Cortex of kidney (tissue), 1 donor: Measurements from ENCODE around the gene APC2.

Experiments
- DNase-seq: peaks from one replicate; lab custom pipeline; 2025; lab: John Stamatoyannopoulos, UW

Gene APC2

GRCh38 chr19:1449467-1450442 is at the start of gene APC2:
APC2 (plus strand) TSS chr19:1450121; CDS start chr19:1453002, 2,881 bp downstream.
- no peak for DNase-seq

DNA sequence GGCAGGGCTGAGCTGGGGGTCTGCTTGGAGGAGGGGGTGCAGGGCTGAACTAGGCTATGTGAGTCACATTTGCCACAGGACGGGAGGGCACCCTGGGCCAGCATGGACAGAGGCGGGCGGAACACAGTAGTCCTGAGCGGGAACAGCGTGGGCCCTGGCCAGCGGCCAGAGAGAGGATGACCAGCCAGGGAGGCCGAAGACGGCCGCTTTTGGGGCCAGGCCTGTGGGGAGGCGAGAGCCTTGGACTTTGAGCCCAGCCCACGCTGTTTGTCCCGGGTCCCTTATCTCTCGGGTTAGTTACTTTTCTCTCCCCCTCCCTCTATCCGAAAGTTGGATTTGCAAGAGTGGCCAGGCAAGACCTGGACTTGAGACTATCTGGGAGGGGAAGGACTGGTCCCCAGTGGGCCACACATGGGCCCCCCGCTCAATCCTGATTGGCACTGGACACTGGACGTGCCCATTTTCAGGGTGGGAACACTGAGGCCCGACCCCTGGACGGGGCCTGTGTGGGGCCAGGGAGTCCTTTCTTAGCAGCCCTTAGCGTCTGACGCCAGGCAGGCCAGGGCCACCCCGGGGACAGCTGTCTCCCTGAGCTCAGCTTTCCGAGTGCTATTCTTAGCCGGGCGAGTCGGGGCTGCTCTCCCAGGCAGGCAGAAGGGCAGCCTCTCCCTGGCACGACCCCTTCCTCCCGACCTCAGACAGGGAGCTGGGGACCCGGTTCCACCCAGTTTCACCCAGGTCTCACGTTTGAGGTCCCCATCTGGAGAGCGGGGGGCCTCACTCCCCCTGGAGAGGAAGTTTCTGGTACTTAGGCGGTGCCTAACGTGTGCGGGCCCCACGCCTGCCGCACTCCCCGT is 49.4 kb upstream of the APC2 start:
- no peak for DNase-seq

DNA sequence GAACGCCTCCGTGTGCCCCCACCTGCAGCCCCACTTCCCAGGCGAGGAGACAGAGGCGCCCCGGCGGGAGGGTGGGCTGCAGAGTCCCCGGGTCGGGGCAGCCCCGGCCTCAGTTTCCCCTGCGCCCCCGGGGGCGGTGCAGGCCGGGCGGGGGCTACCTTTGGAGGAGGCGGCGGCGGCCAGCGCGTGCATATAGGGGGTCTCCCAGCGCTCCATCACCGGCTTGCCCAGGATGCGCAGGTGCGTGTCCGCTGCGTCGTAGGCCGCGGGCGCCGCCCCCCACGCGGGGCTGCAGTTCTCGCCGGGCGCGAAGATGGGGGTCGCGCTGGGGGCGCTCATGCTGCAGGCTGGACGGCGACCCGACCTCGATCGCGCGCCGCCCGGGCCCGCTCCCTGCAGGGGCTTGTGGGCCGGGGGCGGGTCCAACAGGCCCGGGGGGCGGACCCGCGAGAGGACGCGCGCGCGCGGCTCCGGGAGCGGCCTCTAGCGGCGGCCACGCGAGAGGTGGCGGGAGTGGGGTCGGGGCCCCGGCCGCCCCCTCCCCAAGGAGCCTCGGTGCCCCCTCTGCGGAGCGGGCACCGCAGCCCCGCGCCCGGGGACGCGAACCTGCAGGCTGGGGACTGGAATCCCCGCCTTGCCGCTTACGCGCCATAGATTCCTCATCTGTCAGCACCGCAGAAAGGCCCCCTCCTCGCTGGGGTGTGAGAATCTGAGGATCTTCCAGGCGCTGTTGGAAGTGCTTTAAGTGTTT is 48.6 kb upstream of the APC2 start, which contains the start of gene GAMT:
GAMT (minus strand) TSS at position 405 of the 751 bp plus-strand sequence; CDS start at position 339, 66 bp downstream.
- DNase-seq = no peak

DNA sequence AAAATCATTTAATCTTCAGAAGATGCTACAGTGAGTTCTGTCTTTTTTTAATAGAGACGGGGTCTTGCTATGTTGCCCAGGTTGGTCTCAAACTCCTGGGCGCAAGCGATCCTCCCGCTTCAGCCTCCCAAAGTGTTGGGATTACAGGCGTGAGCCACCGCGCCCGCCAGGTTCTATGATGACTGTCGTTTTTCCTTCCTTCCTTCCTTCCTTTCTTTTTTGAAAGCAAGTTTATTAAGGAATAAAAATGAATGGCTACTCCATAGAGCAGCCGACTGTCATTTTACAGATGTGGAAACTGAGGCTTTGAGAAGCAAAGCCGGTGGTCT is 48.1 kb upstream of the APC2 start:
- no peak for DNase-seq

DNA sequence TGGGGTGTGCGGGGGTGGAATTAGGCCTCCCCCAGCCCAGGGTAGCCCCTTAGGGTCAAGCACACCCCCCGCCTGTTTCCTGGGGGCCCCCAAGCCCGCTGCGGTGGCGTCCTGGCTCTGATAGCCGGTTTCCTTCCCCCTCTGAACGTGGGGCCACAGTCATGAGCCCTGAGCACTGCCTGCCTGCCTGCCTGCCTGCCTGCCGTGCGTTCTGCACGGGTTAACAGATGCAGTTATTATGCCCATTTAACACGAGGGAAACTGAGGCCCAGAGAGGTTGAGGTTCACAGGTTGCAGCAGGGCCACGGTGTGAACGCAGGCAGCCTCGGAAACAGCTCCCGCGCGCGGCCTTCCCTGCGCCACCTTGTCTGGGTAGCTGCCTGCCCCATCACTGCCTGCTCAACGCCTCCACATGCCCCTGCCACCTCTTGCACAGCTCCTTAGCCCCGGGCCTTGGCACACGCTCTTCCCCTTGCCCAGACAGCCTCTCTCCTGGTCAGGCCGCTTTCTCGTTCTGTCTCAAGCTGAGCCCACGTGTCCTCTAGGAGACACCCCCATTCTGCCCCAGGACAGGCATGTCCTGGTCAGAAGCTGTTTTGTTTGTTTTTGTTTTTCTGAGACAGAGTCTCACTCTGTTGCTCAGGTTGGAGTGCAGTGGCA is 47.4 kb upstream of the APC2 start:
- no peak for DNase-seq

DNA sequence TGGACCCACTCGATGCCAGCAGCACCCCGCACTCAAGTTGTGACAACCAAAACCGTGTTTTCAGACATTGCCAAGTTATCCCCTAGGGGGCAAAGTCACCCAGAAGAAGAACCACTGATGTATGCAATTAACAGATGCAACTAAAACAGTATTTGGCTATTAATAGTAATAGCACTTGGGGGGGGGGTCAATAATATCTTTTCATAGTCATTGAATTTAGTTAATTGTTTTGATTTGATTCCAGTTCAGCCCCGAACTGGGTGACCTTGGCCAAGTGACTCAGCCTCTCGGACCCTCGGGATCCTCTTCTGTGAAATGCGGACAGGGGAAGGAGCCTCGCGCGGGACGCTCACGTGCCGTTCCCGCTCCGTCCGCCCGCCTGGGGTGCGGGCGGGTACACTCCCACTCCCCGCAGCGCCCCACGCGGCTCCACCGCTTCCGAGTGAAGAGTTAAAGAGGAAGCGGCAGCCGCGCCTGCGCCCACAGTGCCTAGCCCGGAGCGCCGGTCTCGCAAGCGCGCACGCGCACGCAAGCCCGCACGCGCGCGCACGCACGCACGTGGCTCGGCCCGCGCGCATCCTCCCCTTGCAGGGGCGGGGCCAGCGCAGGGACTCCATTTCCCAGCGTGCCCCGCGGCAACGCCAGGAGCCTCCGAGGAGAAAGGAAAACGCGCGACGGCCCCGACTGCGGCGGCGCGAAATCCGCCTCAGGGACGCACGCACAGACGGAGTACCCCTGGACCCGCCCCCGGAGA is 43.0 kb upstream of the APC2 start:
- DNase-seq = peak; percentile 99

DNA sequence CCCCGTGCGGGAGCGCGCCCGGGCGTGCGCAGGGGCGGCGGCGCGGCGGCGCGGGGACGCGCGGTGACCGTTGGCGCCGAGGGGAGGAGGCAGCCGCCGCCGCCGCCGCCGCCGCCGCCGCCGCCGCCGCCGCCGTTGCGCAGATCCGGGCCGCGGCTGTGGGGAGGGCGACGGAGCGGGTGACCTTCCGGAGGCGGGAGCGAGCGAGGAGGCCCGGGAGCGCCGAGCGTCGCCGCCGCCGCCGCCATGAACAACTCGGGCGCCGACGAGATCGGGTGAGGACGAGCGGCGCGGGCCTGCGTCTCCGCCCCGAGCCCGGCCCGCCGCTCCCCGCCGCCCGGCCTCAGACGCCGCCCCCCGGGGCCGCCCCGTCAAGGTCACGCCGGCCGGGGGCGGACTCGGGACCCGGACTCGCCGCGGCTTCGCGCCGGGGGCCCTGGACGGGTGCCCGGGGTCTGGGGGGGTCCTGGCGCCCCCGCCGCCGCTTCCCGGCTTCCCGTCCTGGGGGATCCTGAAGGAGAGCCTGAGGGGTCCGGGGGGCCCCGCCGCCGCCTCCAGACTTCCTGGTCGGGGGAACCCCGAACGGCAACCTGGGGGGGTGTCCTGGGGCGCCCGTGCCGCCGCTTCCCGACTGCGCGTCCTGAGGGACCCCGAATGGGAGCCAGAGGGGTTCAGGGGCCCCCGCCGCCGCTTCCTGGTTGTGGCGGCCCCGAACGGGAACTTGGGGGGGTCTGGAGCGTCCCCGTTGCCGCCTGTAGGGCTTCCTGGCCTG is 42.2 kb upstream of the APC2 start, which contains the start of gene DAZAP1:
DAZAP1 (plus strand) TSS at position 59 of the 772 bp plus-strand sequence; CDS start at position 247, 188 bp downstream.
- no peak for DNase-seq

DNA sequence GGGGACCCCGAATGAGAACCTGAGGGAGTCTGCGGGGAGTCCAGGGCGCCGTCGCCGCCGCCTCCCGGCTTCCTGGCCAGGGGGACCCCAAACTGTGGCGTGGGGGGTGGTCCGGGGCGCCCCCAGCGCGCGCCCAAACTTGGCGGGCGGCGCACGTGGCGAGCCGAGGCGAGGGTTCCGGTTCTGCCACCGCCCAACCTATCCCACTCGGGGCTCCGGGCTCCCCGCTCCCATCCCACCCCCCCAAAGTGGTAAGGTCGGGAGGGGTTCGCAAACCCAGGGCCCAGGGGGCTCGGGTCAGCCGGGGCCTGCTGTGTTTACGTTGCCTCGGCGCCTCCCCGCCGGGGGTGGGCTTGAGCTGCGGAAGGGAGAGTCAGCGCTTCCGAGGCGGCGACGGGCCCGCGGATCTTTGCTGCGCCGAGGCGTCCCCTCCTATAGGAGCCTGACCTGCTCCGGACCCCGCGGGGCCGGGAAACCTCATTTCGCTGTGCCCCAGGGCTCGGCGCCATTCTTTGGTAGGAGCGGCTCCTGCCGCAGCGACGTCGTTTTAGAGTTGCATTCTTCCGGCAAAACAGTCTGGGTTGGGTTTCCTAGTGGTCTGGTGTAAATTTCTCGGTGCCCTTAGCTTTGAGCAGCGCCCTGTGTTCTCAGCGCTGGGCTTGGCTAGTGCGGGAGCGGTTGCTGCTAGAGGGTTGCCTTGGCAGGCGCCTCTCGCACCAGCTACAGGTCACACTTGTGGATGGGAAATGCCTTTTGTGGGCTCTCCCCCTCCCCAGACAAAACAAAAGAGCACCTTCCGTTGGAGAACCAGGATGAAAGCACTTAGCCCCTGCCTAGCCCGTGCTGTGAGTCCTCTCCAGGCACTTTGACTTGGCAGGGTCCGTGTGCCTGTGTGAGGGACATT is 41.4 kb upstream of the APC2 start:
- no peak for DNase-seq

DNA sequence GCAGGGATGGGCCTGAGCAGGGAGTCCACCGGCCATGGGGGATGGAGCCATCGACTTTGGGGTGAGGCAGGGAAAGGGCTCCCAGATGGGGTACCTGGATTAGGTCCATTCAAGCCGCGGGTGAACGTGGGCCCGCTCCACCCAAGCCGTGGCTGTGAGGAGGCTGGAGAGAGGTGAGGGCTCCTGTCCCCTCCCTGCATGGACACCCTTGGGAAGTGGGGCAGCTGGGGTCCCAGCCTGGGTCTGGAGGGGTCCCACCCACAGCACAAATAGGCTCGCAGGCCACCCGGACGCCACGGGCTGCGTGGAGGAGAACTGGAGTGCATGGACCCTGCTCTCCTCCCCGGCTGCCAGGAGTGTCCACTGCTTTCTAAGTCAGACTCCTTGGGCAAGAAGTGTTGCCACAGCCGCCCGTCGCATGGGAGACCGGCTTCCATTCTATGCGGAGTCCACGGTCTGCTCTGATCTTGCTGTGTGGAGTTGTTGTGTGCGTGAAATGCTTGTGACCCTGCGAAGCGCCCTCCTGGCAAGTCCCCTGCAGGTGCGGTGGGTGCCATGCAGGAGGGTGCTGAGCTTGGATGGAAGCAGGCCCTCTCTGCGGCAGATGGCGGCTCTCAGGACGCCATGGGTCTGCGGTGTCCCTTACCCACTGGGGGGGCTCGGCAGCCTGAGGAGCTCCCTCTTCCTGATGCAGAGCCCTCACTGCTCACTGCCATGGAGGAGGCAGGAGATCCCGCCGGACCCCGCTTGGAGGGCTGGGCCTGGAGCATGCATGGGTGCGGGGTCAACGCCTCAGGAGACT is 40.5 kb upstream of the APC2 start:
- DNase-seq = no peak

- no peak for DNase-seq
Observed at GRCh38 chr19:1410136-1410786, 39.7 kb upstream of the APC2 start.

DNA sequence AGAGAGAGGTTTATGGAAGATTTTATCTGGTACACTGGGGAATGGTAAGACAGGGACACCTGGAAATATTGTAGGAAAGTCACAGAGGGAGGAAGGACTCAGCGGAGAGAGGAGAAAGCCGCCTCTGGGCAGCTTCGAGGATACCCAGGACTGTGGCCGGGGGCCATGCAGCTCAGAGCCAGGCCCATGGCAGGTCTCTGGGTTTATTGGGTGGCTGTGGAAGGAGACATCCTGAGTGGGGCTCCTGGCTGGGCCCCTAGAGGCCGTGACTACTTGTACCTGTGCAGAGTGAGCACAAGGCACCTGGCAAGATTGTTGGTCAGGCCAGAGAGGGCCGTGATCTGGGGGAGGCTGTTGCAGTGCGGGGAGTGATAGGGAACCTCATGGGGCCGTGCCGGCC is 39.1 kb upstream of the APC2 start:
- no peak for DNase-seq

GRCh38 chr19:1411255-1412191 is 38.4 kb upstream of the APC2 start:
- no peak for DNase-seq

- DNase-seq = no peak
Observed at GRCh38 chr19:1412323-1412923, 37.5 kb upstream of the APC2 start.

GRCh38 chr19:1412995-1413800 is 36.7 kb upstream of the APC2 start:
- no peak for DNase-seq
